ENCODE results near the gene TXNRD3. TPM values are rescaled to one million over a fixed set of nuclear protein-coding genes. Genes with fewer than 3 reads are reported as not detected.

TXNRD3 gene
- total and polyA plus RNA-seq, 2 donors from 2014 or later: 10.8 to 12.1 TPM

DNA sequence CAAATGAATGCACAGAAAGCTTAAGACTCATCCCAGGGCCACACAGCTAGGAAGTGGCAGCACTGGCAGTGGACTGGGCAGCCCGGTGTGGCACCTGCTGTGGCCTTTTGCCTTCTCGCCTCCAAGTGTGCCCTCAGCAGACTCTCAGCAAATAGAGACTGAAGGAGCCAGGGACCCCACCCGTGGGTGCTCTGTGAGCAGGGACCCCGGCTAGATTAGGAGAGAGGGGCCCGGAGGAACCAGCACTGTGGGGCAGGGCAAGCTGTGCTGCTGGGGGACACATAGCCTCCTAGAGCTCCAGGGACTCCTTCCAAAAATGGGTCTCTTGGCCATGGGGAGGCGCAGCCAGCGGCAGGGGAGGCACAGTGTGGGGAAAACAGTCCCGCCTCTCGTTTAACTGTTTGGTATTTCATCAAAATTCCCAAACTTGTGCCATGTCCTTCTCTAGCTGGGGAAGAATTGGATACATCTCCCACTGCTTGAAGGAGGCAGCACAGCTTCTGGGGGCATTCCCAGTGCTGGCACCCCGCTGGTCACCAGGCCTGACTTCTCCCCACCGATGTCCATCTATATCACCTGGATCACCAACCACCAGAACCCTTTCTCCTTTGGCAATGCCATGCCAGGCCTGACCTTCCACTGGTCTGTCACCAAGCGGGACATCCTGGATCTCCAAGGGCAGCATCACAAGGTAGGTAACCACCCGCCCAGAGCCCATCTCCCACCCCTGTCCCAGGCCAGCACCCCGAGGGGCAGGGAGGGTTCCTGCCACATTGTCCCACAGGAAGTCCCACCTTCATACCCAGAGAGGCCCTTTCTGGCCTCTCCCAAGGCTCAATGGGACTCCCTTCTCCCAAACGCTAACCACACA, 12.0 kb upstream of the TXNRD3 start:
- no peaks in the 10 kb centered on the region for H3K4me1 ChIP-seq (ENCODE audit: control insufficient read depth in 2 of 3, insufficient read depth in 2 of 3, low read depth in 1 of 3, low read length in 3 of 3)
- H3K27ac ChIP-seq (ENCODE audit: low read depth in 2 of 2, low read length in 2 of 2): no peak overlapping the region
- H3K9me3 ChIP-seq (ENCODE audit: control insufficient read depth in 2 of 3, insufficient read depth in 1 of 3, low read length in 3 of 3): no peaks in the 10 kb centered on the region
- no peaks in the 10 kb centered on the region for H3K36me3 ChIP-seq (ENCODE audit: control insufficient read depth in 2 of 3, insufficient read depth in 3 of 3, low read length in 3 of 3)
- DNase-seq (no peak), FAIRE-seq (no peak)
- TF ChIP-seq, protein P1, sequence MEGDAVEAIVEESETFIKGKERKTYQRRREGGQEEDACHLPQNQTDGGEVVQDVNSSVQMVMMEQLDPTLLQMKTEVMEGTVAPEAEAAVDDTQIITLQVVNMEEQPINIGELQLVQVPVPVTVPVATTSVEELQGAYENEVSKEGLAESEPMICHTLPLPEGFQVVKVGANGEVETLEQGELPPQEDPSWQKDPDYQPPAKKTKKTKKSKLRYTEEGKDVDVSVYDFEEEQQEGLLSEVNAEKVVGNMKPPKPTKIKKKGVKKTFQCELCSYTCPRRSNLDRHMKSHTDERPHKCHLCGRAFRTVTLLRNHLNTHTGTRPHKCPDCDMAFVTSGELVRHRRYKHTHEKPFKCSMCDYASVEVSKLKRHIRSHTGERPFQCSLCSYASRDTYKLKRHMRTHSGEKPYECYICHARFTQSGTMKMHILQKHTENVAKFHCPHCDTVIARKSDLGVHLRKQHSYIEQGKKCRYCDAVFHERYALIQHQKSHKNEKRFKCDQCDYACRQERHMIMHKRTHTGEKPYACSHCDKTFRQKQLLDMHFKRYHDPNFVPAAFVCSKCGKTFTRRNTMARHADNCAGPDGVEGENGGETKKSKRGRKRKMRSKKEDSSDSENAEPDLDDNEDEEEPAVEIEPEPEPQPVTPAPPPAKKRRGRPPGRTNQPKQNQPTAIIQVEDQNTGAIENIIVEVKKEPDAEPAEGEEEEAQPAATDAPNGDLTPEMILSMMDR (IDR thresholded peaks at IDR 0.05; ENCODE audit: borderline replicate concordance, extremely low read depth, insufficient read depth): no peak
- H3K9ac ChIP-seq (ENCODE audit: low read length in 3 of 3): no peak overlapping the region
- intact Hi-C loops (cut with DNase I): no loop called here
- H3K4me3 ChIP-seq (ENCODE audit: low read length in 3 of 3): no peak overlapping the region
- H3K27me3 ChIP-seq (ENCODE audit: control insufficient read depth, insufficient read depth, low read length): no peaks in the 10 kb centered on the region

DNA sequence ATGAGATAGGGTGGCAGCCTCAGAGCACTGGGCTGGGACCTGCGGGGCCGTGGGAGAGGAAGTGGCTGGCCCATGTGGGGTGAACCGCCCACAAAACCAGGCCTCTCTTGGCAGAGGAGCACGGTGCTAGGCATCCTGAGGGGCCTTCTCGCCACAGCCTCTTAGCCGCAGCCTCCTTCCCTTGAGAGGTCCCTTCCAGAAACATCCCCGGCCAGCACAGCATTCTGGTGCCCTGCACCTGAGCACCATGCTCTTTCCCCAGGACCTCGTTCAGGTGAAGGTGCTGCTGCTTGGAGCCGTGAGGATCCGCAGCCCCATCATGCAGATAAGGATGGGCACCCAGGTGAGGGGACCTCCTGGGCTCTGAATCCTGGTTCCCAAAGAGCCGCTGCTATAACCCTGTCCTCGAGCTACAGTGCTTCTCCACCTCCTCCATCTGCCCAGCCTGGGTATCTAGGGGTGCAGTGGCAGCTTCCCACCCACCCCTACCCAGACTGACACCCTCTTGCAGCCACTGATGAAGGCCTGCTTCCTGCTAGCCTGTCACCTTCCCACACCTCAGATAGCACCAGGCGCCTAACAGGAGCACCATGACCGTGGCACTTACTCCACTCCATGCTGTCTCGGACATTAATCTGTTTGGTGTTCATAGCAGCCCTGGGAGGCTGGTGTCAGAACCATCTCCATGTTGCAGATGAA, 11.2 kb upstream of the TXNRD3 start:
- no peak for DNase-seq
- Histone ChIP-seq H3K27ac (ENCODE audit: low read depth in 2 of 2, low read length in 2 of 2) (no peak overlapping the region), H3K4me3 (ENCODE audit: low read length in 3 of 3) (no peak overlapping the region), H3K9ac (ENCODE audit: low read length in 3 of 3) (no peak overlapping the region), H3K27me3 (ENCODE audit: control insufficient read depth, insufficient read depth, low read length) (no peaks in the 10 kb centered on the region), H3K4me1 (ENCODE audit: control insufficient read depth in 2 of 3, insufficient read depth in 2 of 3, low read depth in 1 of 3, low read length in 3 of 3) (no peaks in the 10 kb centered on the region), H3K9me3 (ENCODE audit: control insufficient read depth in 2 of 3, insufficient read depth in 1 of 3, low read length in 3 of 3) (no peaks in the 10 kb centered on the region), H3K36me3 (ENCODE audit: control insufficient read depth in 2 of 3, insufficient read depth in 3 of 3, low read length in 3 of 3) (no peaks in the 10 kb centered on the region)
- TF ChIP-seq, protein P1 (IDR thresholded peaks at IDR 0.05; ENCODE audit: borderline replicate concordance, extremely low read depth, insufficient read depth): no peak
- FAIRE-seq: no peak
- intact Hi-C loops (cut with DNase I): no loop called here

DNA sequence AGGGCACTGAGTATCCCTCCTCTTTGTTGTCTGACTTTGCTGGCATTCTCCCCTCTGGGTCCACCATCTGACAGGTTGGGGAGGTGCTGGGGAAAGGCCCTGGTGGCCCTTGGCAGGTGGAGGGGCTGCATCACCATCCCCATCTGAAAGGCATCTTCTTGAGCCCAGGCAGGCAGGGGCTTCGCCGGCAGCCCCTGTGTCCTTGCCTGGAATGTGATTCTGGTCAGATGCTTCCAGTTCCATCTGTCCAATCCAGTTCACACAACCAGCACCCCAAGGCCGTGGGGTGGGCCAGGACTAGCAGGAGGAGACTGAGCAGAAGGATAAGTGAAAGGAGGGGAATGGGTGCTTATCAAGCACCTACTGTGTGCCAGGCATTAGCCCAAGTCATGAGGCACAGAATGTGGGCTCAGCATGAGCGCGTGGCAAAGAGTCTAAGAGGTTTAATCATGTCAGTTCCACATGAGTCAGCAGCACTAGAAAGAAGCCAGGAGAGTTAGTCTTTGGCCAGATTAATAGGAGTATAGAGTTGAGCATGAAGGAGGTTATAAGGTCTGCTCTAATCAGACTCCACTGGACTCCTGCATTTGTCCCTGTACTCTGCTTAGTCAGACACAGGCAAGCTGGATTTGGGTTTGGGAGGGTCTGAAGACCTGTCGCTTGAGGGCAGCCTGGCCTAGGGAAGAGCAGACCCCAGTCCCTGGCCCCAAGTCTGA, 10.5 kb upstream of the TXNRD3 start:
- DNase-seq: no peak
- no peak for FAIRE-seq
- TF ChIP-seq, protein P1 (IDR thresholded peaks at IDR 0.05; ENCODE audit: borderline replicate concordance, extremely low read depth, insufficient read depth): no peak

More for the DNA sequence above, 10.5 kb upstream of the TXNRD3 start:
- Histone ChIP-seq H3K9ac (ENCODE audit: low read length in 3 of 3) (no peak overlapping the region), H3K27me3 (ENCODE audit: control insufficient read depth, insufficient read depth, low read length) (no peaks in the 10 kb centered on the region), H3K9me3 (ENCODE audit: control insufficient read depth in 2 of 3, insufficient read depth in 1 of 3, low read length in 3 of 3) (no peaks in the 10 kb centered on the region), H3K27ac (ENCODE audit: low read depth in 2 of 2, low read length in 2 of 2) (no peak overlapping the region), H3K4me1 (ENCODE audit: control insufficient read depth in 2 of 3, insufficient read depth in 2 of 3, low read depth in 1 of 3, low read length in 3 of 3) (no peaks in the 10 kb centered on the region), H3K36me3 (ENCODE audit: control insufficient read depth in 2 of 3, insufficient read depth in 3 of 3, low read length in 3 of 3) (no peaks in the 10 kb centered on the region), H3K4me3 (ENCODE audit: low read length in 3 of 3) (no peak overlapping the region)
- intact Hi-C loops (cut with DNase I): no loop called here
